Posterior vena cava (tissue), 2 donors: ENCODE results near the gene PRELP. TPM values are rescaled to one million over a fixed set of nuclear protein-coding genes. Genes with fewer than 3 reads are reported as not detected.
"Not testable (repeated sequence)": the region's sequence is repeated elsewhere in the genome, so short reads cannot be mapped to it uniquely, and the experiment has no call there.

Experiments used
- DNase-seq: peaks from one replicate; pipeline ENCODE4 v3.0.0-alpha.2; 2020; ENCODE audit warnings: low spot score
- intact Hi-C, 2 donors: fragments of 100-400 bp; cut with DNase I; formaldehyde crosslinking; loops; one replicate each; pipeline versions ENCODE4 v1.14.1 to v1.14.2; 2022 to 2023
- total RNA-seq, 2 donors: library from RNA; stranded (reverse); fragmentation: NEBNext Ultra II Directional; extraction: Animal tissue kit (Norgen Biotek cat#: 25700); gene quantifications; one replicate each; pipeline ENCODE4 v1.2.1, GENCODE V29; 2021
- donor health status: DM: yes; HTN: yes; CAD: no.
- donor health status: DM: yes; HTN: yes; CAD: no.

Gene PRELP
- total RNA-seq, 2 donors from 2014 or later: 172 to 283 TPM

GRCh38 chr1:203516184-203516583 is 40.6 kb downstream of the PRELP start:
- intact Hi-C loops: no loop called here
- no peak for DNase-seq

DNA sequence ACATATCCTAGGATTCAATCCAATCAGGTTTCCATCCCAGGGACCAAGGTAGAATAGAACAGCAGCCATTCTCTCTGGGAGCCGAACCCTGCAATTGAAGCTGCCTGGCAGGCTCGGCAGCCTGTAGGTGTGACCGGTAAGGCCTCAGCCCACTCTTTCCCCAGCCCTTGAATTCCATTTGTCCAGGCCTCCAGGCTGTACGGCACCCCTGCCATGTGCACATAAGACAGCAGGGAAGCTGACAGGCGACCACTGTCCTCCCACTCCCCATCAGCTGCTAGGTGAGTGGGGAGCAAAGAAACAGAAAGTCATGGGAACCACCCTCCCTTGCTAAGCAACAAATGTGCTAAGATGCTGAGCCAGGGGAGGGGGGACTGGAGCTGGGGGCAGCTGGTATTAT is 41.3 kb downstream of the PRELP start:
- no peak for DNase-seq
- intact Hi-C loops: no loop called here

- DNase-seq: no peak
- intact Hi-C loops: no loop called here
These were observed 42.0 kb downstream of the PRELP start for GRCh38 chr1:203517426-203518110.

- DNase-seq: not testable (repeated sequence)
These were observed 42.5 kb downstream of the PRELP start for GRCh38 chr1:203518139-203518538.

DNA sequence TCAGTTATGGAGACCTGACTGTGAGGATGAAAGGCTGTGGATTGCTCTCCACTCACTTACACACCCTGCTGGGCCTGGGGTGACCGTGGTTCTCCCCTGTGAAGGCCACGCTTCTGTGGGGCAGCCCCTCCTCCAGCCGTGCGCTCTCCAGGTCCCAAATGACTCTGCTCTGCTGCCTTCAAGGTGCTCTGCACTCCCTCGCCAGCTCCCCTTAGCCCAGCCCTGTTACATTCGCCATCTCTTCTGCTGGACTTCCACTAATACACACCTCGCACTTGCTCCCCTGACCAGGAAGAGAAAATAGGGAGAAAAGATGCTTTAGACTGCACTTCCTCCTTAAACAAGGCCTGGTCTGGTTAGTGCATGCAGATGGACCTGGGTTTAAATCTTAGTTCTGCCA is 42.9 kb downstream of the PRELP start:
- peak; percentile 59 for DNase-seq
- intact Hi-C loops: no loop called here

More at GRCh38 chr1:203518139-203518538, 42.5 kb downstream of the PRELP start:
- intact Hi-C loops: not testable (repeated sequence)

DNA sequence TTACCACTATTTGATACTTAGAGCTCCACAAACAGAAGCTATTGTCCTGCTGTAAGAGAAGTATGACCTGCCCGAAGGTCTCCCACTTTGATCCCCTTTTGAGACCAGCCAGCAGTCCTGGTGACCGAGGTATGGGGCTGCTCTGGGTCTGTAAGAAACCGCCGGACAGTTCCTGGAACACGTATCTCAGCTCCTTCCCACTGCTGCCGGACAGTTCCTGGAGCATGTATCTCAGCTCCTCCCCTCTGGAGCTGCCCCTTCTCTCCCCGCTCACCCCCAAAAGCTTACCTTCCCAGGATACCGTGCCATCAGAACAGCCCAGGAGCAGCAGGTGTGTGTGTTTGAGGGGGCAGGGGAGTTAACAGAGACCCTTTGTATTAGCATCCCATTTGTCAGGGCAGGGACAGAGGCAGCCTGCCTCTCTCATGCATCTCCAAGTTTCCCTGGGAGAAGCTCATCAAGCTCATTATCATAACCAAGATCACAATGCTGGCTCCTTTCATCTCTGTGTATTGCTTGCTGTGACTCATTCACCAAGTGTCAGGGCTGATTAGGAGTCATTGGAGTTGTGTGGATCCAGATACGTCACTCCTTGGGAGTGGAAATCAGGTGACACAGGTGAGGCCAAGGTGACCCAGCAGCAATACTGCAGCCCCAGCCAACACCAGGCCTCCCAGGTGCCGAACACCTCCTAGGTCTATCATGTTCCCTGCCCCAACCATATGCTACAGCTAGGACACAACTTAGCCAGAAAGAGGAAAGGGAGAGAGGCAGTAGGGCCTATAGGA is 43.6 kb downstream of the PRELP start:
- DNase-seq: peak; percentile 16
- intact Hi-C loops: loop anchor here in 1 of 2 donors (1.0 kb wide), 1 partner anchor 29 kb away; no protein-coding TSS in a partner anchor

- no peak for DNase-seq
- intact Hi-C loops: loop anchor here in 1 of 2 donors (1.0 kb wide), 1 partner anchor 28 kb away; no protein-coding TSS in a partner anchor
These were observed 44.3 kb downstream of the PRELP start for GRCh38 chr1:203519896-203520295.

DNA sequence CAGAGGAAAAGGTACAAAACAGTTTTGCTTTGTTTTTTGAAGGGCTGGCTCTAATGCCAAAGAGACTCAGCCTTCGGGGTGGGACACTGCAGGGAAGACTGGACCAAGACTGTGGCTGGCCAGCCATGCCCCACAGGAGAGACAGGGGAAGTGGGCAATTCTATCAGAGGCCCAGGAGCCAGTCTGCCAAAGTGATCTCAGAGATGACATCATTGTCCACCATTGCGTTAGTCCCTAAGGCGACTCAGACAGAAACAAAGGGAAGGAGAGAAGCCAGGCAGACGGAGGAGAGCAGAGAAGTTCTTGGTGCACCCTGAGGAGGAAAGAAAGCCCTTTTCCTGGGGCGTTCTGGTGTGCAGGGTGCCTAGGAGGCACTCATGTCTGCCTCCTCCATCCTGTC is 44.7 kb downstream of the PRELP start:
- no peak for DNase-seq
- intact Hi-C loops: no loop called here

DNA sequence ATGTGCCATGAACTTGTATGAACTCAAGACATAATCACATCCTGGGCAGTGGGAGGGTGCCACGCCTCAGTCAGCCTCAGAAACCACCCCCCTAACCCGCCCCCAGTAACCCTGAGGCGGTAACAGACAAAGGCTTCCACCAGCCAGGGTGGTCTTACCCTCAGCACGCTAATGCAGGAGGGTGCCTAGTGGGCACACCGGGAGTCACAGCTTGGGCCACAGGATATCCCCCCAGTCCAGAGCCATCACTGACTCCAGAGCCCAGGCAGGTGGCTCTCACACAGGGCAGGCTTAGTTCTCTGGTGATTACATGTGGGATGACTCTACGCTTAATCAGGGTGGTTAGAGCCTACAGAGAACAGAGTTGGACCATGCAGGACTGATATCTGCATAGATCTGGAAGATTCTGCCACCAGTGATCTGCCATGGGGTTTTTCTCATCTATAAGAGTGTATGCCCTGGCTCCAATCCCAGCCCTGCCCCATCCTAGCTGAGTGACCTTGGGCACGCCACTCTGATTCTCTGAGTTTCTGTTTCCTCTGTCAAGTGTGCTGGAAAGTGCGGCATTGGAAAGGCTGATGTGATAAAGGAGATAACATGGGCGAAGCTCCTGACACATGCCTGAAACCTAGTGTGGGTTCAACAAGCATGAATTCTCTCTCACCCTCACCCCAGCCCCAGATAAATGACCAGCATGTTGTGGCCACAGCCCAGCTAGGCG is 45.6 kb downstream of the PRELP start:
- no peak for DNase-seq
- intact Hi-C loops: no loop called here

GRCh38 chr1:203521812-203522211 is 46.2 kb downstream of the PRELP start:
- intact Hi-C loops: no loop called here
- DNase-seq: no peak

- no peak for DNase-seq
- intact Hi-C loops: no loop called here
These were observed 46.6 kb downstream of the PRELP start for GRCh38 chr1:203522237-203522636.

DNA sequence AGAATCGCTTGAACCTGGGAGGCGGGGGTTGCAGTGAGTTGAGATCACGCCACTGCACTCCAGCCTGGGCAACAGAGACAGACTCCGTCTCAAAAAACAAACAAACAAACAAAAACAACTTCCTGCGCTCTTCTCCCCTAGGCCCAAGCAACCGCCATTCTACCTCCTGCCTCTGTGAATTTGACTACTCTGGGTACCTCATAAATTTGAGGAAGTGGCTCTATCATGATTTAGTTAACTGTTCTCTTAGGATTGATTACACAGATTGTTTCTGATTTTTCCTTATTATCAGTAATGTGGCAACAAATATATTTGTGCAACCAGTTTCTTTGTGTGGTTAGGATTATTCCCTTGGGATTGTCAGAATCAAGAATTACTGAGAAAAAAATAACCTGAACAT is 48.1 kb downstream of the PRELP start:
- no peak for DNase-seq
- intact Hi-C loops: no loop called here

- intact Hi-C loops: no loop called here
- DNase-seq: no peak
These were observed 48.5 kb downstream of the PRELP start for GRCh38 chr1:203524152-203524551.

DNA sequence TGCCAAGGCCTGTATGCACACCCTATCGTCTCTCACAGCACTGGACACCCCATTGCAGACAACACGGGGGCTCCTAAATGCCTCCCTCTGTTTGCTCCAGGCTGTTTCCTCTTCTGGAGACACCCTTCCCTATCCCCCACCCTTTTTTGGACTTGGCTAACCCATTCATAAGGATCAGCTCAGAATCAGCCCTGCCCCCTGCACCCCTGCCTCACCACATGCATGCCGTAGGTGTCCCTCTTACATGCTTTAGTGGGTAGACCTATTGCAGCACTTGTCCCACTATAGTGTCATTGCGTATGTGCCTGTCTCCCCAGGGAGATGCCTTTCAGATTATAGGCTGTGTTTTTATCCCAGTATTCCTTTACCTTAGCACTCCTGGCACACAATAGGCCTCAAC is 49.2 kb downstream of the PRELP start:
- intact Hi-C loops: no loop called here
- no peak for DNase-seq

DNA sequence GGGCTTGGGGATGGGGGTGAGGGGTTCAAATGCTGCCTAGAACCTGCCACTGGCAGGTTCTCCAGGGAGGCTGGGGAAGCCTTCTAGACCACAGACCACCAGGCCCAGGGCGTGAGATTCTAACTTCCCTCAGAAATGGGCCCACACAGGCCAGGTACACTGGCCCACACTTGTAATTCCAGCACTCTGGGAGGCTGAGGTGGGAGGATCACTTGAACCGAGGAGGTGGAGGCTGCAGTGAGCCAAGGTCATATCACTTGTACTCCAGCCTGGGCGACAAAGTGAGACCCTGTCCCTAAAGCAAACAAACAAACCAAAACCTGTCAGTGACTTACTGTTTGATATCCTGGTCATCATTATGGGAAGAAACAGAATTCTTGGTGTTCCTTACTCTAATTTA is 50.1 kb downstream of the PRELP start:
- intact Hi-C loops: no loop called here
- DNase-seq: no peak

GRCh38 chr1:203526130-203526529 is 50.5 kb downstream of the PRELP start:
- no peak for DNase-seq
- intact Hi-C loops: no loop called here

GRCh38 chr1:203526572-203526971 is 51.0 kb downstream of the PRELP start:
- DNase-seq: no peak
- intact Hi-C loops: no loop called here

DNA sequence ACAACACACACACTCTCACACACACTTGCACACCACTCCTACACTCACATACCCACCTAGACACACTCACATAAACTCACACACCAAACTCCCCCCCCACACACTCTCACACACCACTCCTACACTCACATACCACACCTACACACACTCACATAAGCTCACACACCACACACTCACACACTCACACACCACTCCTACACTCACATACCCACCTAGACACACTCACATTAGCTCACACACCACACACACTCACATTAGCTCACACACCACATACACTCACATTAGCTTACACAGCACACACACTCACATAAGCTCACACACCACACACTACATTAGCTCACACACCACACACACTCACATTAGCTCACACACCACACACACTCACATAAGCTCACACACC is 51.4 kb downstream of the PRELP start:
- DNase-seq: no peak
- intact Hi-C loops: no loop called here

GRCh38 chr1:203528063-203528462 is 52.5 kb downstream of the PRELP start:
- intact Hi-C loops: no loop called here

More at GRCh38 chr1:203528063-203528462, 52.5 kb downstream of the PRELP start:
- DNase-seq: no peak
